DND-41 (cell line): ENCODE data around the gene SMIM14.

Experiments
- EZH2 ChIP-seq: IDR thresholded peaks from 3 replicates; pipeline ENCODE4 v1.6.1; 2012; ENCODE audit warnings: borderline replicate concordance, low read depth, mild to moderate bottlenecking, moderate library complexity, low read length, inconsistent platforms; ENCODE audit not compliant: severe bottlenecking
- TF ChIP-seq, protein P1 (sequence below): IDR thresholded peaks from 2 replicates; pipeline ENCODE4 v1.5.1; 2012; ENCODE audit warnings: borderline replicate concordance, low read length, moderate library complexity, mild to moderate bottlenecking; ENCODE audit not compliant: poor library complexity, severe bottlenecking; ENCODE audit errors: extremely low read depth

DNA sequence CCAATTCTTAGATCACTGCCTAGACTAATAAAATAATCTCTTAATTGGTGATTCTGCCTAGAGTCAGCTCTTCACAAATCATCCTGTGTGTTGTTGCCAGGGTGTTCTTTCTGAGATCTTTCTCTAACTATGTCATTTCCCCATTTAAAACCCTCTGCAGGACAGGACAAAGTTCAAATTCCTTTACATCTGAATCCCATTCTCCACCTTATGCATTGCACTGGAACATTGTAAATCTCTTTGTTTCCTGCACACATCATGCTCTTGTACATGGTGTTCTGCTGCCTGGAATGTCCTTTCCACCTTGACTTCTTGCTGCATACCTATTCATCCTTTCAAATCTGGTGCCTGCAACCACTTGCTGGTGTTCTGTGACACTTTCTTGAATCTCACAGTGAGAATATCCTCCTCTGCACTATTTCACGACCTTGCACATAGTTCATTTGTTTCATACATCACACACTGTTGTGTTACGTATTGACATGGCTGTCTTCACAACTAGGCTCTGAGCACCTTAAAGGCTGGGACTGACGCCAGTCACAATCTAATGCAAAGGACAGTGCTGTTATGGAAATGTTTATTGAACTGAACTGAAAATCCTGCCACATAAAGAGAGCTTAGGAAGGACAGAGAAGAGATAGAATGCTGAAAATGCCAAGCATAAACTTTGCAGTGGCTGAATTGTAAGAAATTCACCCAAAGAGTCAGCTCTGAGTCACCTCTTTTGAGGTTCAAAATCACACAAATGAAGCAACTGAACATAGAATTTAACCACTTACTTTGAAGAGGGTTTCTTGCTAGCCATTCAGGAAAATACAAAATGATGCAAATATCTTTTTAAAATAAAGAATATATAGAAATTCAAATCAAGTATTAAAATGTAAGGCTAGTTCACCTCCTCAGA lies 26.4 kb upstream of the SMIM14 start:
- no peak for TF ChIP-seq EZH2
- TF ChIP-seq, protein P1, sequence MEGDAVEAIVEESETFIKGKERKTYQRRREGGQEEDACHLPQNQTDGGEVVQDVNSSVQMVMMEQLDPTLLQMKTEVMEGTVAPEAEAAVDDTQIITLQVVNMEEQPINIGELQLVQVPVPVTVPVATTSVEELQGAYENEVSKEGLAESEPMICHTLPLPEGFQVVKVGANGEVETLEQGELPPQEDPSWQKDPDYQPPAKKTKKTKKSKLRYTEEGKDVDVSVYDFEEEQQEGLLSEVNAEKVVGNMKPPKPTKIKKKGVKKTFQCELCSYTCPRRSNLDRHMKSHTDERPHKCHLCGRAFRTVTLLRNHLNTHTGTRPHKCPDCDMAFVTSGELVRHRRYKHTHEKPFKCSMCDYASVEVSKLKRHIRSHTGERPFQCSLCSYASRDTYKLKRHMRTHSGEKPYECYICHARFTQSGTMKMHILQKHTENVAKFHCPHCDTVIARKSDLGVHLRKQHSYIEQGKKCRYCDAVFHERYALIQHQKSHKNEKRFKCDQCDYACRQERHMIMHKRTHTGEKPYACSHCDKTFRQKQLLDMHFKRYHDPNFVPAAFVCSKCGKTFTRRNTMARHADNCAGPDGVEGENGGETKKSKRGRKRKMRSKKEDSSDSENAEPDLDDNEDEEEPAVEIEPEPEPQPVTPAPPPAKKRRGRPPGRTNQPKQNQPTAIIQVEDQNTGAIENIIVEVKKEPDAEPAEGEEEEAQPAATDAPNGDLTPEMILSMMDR, result no peak
